ENCODE measurements around the gene AP2A1. TPM values are rescaled to one million over a fixed set of nuclear protein-coding genes. Genes with fewer than 3 reads are reported as not detected.

The AP2A1 gene
- total and polyA plus RNA-seq, 2 of the 13 experiments (the other 11 are each of a cell fraction or from before 2014, with no cell fraction given): 22.7 to 39.7 TPM

GRCh38 chr19:49771674-49772139, 4.9 kb downstream of the AP2A1 start (continued):
- TF ChIP-seq, protein P1, sequence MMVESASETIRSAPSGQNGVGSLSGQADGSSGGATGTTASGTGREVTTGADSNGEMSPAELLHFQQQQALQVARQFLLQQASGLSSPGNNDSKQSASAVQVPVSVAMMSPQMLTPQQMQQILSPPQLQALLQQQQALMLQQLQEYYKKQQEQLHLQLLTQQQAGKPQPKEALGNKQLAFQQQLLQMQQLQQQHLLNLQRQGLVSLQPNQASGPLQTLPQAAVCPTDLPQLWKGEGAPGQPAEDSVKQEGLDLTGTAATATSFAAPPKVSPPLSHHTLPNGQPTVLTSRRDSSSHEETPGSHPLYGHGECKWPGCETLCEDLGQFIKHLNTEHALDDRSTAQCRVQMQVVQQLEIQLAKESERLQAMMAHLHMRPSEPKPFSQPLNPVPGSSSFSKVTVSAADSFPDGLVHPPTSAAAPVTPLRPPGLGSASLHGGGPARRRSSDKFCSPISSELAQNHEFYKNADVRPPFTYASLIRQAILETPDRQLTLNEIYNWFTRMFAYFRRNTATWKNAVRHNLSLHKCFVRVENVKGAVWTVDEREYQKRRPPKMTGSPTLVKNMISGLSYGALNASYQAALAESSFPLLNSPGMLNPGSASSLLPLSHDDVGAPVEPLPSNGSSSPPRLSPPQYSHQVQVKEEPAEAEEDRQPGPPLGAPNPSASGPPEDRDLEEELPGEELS (CRISPR knock-in tag; IDR thresholded peaks at IDR 0.05): peak; percentile 40; the same call in 1 of the 2 replicates
- peak; percentile 93 for TF ChIP-seq SP5 (CRISPR knock-in tag; IDR thresholded peaks at IDR 0.05; ENCODE audit: borderline replicate concordance, low read depth)
- peak; percentile 61; the same call in 1 of the 2 replicates for TF ChIP-seq ZNF607 (CRISPR knock-in tag; IDR thresholded peaks at IDR 0.05; ENCODE audit: borderline replicate concordance)
- TF ChIP-seq THRA (CRISPR knock-in tag; IDR thresholded peaks at IDR 0.05; ENCODE audit: borderline replicate concordance): 0 out of 2 replicates have a peak, but pooled peaks have one; percentile 37
- peak; percentile 98 for TF ChIP-seq ETV5 (CRISPR knock-in tag; IDR thresholded peaks at IDR 0.05; ENCODE audit: borderline replicate concordance)
- TF ChIP-seq ZFP91 (CRISPR knock-in tag; IDR thresholded peaks at IDR 0.05; ENCODE audit: borderline replicate concordance): peak; percentile 35; the same call in 1 of the 2 replicates
- TF ChIP-seq MAZ (IDR thresholded peaks at IDR 0.05; ENCODE audit: borderline replicate concordance, low read depth, low read length): no peak
- peak; percentile 62; the same call in 1 of the 2 replicates for TF ChIP-seq MAZ (CRISPR knock-in tag; IDR thresholded peaks at IDR 0.05; ENCODE audit: low read depth)
- TF ChIP-seq ZNF557 (CRISPR knock-in tag; IDR thresholded peaks at IDR 0.05): peak; percentile 43; the same call in 1 of the 2 replicates
- no peak for TF ChIP-seq RFXAP (CRISPR knock-in tag; IDR thresholded peaks at IDR 0.05; ENCODE audit: borderline replicate concordance)
- no peak for TF ChIP-seq ZNF614 (CRISPR knock-in tag; IDR thresholded peaks at IDR 0.05; ENCODE audit: borderline replicate concordance)
- no peak for TF ChIP-seq HOXA5 (CRISPR knock-in tag; IDR thresholded peaks at IDR 0.05)
- TF ChIP-seq, protein P2, sequence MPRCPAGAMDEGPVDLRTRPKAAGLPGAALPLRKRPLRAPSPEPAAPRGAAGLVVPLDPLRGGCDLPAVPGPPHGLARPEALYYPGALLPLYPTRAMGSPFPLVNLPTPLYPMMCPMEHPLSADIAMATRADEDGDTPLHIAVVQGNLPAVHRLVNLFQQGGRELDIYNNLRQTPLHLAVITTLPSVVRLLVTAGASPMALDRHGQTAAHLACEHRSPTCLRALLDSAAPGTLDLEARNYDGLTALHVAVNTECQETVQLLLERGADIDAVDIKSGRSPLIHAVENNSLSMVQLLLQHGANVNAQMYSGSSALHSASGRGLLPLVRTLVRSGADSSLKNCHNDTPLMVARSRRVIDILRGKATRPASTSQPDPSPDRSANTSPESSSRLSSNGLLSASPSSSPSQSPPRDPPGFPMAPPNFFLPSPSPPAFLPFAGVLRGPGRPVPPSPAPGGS (CRISPR knock-in tag; IDR thresholded peaks at IDR 0.05): peak; percentile 50; the same call in 1 of the 2 replicates
- TF ChIP-seq, protein P3, sequence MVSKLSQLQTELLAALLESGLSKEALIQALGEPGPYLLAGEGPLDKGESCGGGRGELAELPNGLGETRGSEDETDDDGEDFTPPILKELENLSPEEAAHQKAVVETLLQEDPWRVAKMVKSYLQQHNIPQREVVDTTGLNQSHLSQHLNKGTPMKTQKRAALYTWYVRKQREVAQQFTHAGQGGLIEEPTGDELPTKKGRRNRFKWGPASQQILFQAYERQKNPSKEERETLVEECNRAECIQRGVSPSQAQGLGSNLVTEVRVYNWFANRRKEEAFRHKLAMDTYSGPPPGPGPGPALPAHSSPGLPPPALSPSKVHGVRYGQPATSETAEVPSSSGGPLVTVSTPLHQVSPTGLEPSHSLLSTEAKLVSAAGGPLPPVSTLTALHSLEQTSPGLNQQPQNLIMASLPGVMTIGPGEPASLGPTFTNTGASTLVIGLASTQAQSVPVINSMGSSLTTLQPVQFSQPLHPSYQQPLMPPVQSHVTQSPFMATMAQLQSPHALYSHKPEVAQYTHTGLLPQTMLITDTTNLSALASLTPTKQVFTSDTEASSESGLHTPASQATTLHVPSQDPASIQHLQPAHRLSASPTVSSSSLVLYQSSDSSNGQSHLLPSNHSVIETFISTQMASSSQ (IDR thresholded peaks at IDR 0.05; ENCODE audit: low read depth): no peak
- TF ChIP-seq, protein P3 (CRISPR knock-in tag; IDR thresholded peaks at IDR 0.05; ENCODE audit: borderline replicate concordance): no peak
- TF ChIP-seq PRPF4 (IDR thresholded peaks at IDR 0.05; ENCODE audit: low read depth, low read length, poor library complexity, severe bottlenecking): no peak
